ENCODE measurements around the gene FBXO34. TPM values are rescaled to one million over a fixed set of nuclear protein-coding genes. Genes with fewer than 3 reads are reported as not detected.
A peak's percentile ranks its signal among the peaks of the same experiment; 100 is the strongest.

FBXO34 gene
- total RNA-seq, 4 donors from 2014 or later = 17.3 to 23.3 (median 18.7) TPM

GRCh38 chr14:55332654-55333570, 61.7 kb downstream of the FBXO34 start:
- no peak for ATAC-seq (ENCODE audit: low FRiP score)
- TF ChIP-seq CTCF (IDR thresholded peaks at IDR 0.05) = no peak
- no peak for DNase-seq (ENCODE audit: low spot score)

GRCh38 chr14:55333711-55334485, 62.7 kb downstream of the FBXO34 start:
- ATAC-seq (ENCODE audit: low FRiP score) = no peak
- no peak for DNase-seq (ENCODE audit: low spot score)
- no peak for TF ChIP-seq CTCF (IDR thresholded peaks at IDR 0.05)

GRCh38 chr14:55336162-55336561, 64.9 kb downstream of the FBXO34 start:
- TF ChIP-seq CTCF (IDR thresholded peaks at IDR 0.05) = no peak
- DNase-seq (ENCODE audit: low spot score) (no peak), ATAC-seq (ENCODE audit: low FRiP score) (no peak)

- DNase-seq (ENCODE audit: low spot score) (no peak), ATAC-seq (ENCODE audit: low FRiP score) (no peak)
- no peak for TF ChIP-seq CTCF (IDR thresholded peaks at IDR 0.05)
Observed at GRCh38 chr14:55336691-55337090, 65.5 kb downstream of the FBXO34 start.

- peak; percentile 28 for ATAC-seq (ENCODE audit: low FRiP score)
- DNase-seq (ENCODE audit: low spot score) = no peak
- no peak for TF ChIP-seq CTCF (IDR thresholded peaks at IDR 0.05)
Observed at GRCh38 chr14:55339770-55340169, 68.5 kb downstream of the FBXO34 start.

GRCh38 chr14:55340482-55340881, 69.3 kb downstream of the FBXO34 start:
- DNase-seq (ENCODE audit: low spot score) = no peak
- no peak for ATAC-seq (ENCODE audit: low FRiP score)
- no peak for TF ChIP-seq CTCF (IDR thresholded peaks at IDR 0.05)
